AG09319 (cell line): ENCODE measurements around the gene RTL10.

ENCODE experiments used
- DNase-seq: peaks from one replicate; pipeline ENCODE4 v3.0.0-alpha.2; 2010; ENCODE audit warnings: low read depth; ENCODE audit errors: extremely low read depth
- TF ChIP-seq, protein P1 (sequence below): IDR thresholded peaks from 2 replicates; pipeline ENCODE4 v1.5.1; 2011; ENCODE audit warnings: low read depth, mild to moderate bottlenecking, inconsistent platforms, low read length, moderate library complexity

Gene RTL10

DNA sequence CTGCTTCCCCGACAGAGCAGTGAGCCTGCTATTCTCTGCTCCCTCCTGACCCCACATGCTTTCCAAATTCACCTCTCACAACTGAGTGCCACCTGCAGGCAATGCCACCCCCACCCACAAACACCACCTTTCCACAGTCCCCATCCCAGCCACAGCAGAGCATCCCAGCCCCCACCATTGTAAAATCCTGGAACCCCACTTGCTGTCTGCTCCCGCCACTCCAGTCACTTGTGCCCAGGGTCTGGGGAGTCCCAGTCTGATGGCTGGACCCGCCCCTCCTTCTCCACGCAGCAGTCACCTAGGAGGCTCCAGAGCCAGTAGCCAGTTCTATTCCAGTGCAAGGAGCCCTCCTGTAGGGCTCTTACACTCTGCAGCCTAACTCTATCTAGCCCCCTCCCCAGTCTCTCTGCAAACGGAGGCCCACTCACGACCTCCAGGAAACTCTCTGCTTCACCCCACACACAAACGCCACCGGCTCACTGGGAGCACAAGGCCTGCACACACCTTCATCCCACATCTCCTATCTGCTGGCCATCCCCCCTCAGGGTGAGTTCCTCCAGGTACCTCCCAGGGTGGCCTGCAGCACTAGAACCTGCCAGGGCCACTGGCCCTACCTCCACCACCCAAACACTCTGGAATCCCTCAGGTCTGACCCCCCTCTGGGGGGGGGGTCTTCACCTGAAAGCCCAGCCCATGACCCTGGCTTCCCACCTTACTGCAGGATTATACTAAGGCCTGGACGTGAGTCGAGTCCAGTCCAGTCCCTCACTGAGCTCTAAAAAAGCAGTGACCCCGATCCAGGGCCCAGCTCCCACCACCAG lies 1.4 kb downstream of the RTL10 start:
- TF ChIP-seq, protein P1, sequence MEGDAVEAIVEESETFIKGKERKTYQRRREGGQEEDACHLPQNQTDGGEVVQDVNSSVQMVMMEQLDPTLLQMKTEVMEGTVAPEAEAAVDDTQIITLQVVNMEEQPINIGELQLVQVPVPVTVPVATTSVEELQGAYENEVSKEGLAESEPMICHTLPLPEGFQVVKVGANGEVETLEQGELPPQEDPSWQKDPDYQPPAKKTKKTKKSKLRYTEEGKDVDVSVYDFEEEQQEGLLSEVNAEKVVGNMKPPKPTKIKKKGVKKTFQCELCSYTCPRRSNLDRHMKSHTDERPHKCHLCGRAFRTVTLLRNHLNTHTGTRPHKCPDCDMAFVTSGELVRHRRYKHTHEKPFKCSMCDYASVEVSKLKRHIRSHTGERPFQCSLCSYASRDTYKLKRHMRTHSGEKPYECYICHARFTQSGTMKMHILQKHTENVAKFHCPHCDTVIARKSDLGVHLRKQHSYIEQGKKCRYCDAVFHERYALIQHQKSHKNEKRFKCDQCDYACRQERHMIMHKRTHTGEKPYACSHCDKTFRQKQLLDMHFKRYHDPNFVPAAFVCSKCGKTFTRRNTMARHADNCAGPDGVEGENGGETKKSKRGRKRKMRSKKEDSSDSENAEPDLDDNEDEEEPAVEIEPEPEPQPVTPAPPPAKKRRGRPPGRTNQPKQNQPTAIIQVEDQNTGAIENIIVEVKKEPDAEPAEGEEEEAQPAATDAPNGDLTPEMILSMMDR = no peak
- DNase-seq = no peak

DNA sequence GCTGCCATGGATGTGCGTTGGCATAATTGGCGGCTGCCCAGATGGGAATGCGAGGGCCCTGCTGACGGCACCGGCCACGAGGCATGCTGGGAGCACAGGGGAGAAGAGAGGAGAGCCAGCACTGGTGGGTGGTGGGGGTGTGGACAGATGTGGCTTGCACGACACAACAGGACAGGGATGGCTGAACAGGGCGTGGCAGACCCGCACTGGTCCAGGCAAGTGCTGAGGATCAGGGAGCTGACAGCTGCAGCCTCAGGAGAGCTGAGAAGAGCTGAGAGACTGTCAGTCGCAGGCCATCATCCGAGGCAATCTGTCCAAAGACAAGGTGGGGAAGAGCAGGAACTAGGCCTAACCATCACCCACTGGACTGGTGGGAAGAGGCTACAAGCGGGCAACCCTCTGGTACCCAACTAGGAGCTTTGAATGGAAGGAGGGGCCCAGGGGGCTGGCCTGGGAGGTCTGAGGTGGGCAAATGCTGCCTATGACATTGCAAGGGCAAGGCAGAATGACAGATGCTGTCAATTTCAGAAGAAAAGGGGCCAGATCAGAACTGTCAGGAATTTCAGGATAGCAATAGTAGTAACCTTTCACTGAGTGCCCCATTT lies 2.4 kb downstream of the RTL10 start:
- no peak for DNase-seq
- TF ChIP-seq, protein P1 = no peak

DNA sequence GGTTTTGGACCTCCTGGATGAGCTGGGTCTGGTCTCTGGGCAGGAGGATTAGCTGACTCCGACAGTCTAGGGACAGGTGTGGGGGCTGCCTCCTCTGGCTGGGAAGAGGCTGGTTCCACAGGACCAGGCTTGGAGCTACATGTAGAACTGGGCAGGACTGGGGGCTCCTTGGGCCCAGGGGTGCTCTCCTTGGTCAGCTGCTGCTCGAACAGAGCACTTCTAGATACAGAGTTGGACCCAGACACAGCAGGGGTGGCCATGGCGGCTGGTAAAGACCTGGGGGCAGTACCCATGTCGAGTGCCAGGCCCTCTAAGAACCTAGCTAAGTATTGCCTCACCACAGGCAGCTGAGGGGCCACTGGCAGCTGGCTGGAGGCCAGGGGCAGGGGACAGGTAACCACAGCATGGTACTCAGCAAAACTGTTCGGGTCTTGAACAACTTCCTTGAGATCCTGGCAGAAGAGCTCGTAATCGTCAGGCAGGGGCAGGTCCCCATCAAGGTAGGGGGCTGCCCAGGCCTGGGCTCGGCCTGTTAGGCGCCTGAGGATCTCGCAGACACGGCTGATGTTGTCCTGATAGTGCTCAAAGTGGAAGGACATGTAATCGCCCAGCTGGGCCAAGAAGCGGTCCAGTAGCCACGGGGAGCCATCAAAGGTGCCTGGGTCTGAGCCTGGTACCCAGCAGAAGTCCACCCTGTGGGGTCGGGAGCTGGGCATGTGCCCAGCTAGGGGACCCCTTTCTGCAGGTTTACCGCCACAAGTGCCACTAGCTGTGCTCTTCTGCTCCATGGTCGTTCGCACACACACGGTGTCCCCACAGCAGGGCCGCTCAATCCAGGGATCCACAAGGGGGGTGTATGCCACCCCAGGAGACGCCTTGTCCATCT lies 3.1 kb downstream of the RTL10 start:
- DNase-seq = no peak
- TF ChIP-seq, protein P1 = no peak

DNA sequence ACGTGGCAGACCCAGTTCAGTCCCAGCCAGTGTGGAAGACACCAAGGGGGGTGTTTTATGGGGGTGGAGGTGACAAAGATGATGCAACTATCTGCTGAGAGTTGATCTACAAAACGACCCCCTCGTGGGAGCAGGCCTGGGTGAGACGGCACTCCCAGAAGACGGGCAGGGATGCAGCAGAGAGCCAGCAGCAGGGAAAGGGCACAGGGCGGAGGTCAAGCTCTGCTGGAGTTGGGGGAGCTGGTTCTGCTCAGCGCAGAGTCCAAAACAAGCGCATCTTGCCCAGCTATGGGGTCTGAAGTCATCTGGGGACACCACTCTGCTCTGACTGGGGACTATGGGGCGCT lies 3.9 kb downstream of the RTL10 start:
- TF ChIP-seq, protein P1 = no peak
- DNase-seq = no peak

DNA sequence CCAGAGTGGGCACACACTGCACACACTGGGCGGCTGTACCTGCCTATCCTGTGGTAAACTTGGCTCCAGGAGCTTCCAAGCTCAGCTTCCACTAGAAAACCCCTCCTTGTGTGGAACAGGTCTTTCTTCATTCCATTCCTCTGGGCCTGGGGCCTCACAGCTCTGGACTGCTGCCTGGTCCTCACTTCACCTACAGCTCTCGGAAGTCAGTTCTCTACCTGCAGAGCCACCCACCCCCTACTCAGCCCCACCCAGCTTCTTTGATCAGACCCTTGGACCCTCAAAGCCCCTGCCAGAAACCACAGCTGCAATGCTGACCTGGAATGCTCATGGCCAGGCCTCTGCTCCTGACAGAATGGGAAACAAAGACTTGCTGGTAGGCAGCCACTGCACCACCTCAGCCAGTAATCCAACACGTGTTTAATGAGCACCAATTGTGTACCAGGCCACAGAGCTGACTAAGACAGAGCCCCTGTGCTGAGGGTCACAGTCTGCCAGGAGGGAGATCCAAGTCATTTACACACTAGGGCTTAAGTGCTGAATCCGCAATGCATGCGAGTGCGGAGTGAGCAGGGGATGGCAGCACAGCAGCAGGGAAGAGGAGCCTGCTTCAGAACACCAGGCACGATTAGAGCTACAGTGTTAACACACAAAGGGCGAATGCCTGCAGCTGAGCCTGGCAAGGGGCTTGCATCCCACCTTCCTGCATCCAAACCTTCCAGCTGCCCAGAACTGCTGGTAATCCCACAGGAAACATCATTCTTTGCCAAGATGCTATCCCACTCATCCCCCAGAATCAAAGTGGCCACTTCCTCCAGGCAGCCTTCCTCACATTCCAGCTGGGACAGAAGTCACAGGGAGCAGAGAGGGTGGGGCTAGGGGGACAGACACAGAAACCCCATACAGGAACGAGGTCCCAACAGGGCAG lies 4.6 kb downstream of the RTL10 start:
- TF ChIP-seq, protein P1 = no peak
- no peak for DNase-seq

DNA sequence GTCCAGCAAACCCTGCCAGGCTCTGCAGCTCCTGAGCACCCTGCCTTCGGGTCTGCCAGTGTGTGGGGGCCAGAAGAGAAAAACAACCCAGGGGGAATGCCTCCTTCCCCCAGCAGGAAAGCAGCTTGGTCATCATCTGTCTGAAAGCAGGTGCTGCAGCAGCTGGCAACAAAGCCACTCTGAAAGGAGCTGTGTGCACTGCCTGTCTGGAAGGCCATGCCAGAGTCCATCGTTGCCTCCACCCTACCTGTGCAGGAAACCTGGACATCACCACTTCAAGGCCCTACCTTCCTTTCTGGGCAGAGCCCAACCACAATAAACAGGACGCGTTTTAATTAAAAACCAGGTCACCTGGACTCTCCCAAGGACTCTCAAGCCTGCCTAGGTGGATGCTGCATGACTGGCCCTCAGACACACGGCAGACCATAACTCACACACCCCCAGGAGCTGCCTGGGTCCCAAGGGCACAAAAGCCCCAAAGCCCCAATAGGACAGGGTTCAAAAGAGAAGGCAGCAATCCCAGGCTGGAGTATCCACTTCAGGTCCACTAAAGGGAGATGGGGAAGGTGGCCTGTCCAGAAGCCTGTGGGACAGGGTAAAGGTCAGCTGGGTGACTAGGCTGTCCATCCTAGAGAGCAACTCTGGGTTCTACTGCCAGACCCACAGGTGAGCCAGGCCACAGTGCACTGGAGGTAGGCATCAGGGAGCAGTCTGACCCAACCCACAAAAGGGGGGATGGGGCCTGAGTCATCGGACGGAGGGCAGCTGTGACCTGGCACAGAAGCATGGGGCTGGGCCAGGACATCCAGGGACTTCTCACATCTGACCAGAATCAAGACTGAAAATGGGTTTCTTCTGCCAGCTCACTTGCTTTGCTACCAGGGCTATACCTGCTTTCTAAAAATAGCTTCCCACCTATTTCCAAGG lies 6.1 kb downstream of the RTL10 start:
- TF ChIP-seq, protein P1 = no peak
- DNase-seq = no peak
